GM21526 (cell line): ENCODE results near the gene RBM48.
"Not testable (repeated sequence)": the region's sequence is repeated elsewhere in the genome, so short reads cannot be mapped to it uniquely, and the experiment has no call there.

Experiments used
- ATAC-seq: cut with Tn5 transposase; IDR thresholded peaks from one replicate; pipeline ENCODE4 v1.9.1; 2021; ENCODE audit warnings: moderate library complexity; ENCODE audit not compliant: unreplicated experiment, low FRiP score

RBM48 gene

GRCh38 chr7:92528188-92528957, at the start of gene RBM48, which contains the start of gene PEX1:
Gene RBM48 (plus strand): TSS chr7:92528795. CDS start chr7:92528814, 19 bp downstream.
Gene PEX1 (minus strand): TSS chr7:92528520. CDS start chr7:92528435, 85 bp downstream.
- ATAC-seq, result peak; percentile 93

- not testable (repeated sequence) for ATAC-seq
Observed at GRCh38 chr7:92479146-92479545, 49.4 kb upstream of the RBM48 start.

- not testable (repeated sequence) for ATAC-seq
Observed at GRCh38 chr7:92483624-92484023, 45.0 kb upstream of the RBM48 start.

DNA sequence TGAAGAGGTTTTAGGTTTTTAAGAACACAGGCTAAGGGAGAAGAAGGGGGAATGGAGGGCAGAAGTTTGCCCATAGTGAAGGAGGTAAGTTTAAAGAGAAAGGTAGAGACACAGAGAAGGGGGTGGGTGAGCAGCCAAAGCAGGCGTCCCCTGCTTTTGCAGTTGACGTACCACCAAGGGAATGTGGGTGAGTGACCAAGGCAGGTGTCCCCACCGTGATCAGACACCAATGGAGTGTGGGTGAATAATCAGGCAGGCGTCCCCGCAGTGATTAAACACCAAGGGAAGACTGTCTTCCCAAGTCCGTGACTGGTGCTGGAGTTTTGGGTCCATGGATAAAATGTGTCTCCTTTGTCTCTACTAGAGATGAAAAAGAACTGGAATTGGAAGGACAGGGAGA, 44.4 kb upstream of the RBM48 start:
- ATAC-seq, result not testable (repeated sequence)

- no peak for ATAC-seq
Observed at GRCh38 chr7:92485267-92485892, 43.2 kb upstream of the RBM48 start.

DNA sequence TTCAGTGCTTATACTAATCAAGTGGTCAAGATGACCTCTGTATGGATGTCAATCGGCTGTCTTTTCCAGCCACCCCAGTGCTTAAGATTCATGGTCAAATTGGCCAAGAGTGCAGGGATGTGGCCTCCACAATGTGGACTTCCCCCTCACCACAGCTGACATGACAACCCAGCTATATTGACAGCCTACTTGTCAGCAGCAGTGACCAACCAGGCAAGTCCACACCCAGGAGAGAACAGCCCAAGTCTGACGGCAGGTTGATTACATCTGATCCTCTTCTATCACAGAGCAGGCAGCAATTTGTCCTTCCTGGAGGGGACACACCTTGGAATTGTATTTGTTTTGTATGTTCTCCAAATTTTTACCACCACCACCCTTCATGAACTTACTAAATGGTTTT, 42.6 kb upstream of the RBM48 start:
- ATAC-seq, result no peak

GRCh38 chr7:92487804-92488203, 40.8 kb upstream of the RBM48 start:
- ATAC-seq, result no peak

DNA sequence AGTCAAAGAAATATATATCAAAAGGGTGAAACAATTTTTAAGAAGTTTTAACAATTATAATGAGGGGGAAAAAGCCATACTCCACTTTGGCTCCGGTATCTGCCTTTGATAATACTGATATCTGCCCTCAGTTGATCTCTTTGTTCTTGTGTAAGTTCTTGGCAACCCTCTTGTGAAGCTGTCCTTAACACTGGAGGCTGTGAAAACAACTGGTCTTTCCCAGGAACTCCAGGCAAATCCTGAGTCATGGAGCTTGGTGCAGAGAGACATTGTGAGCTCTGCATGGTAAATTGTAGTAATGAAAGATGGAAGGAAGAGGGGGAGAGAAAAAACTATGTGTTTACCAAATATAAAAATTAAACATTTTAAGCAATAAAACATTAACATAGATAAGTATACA, 39.0 kb upstream of the RBM48 start:
- no peak for ATAC-seq

- no peak for ATAC-seq
Observed at GRCh38 chr7:92496876-92497275, 31.7 kb upstream of the RBM48 start.

GRCh38 chr7:92498557-92498956, 30.0 kb upstream of the RBM48 start:
- no peak for ATAC-seq

GRCh38 chr7:92503767-92504166, 24.8 kb upstream of the RBM48 start:
- ATAC-seq, result no peak

DNA sequence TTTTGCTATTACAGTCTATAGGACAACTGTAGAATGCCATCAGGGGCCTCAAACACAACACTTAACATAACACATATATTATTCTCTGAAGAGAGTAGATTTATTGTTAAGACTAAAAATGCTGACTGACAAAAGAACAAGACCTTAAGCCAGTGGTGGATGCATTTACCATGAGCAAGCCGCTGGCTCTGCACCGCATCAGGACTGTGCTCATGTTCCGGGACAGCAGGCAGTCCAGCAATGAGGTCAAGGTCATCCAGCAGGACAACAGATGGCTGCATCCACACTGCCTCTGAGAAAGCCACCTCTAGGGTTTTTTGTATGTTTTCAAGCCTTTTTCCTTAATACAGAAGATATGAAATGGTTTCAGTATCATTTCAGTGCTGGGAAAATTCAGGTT, 24.0 kb upstream of the RBM48 start:
- no peak for ATAC-seq

DNA sequence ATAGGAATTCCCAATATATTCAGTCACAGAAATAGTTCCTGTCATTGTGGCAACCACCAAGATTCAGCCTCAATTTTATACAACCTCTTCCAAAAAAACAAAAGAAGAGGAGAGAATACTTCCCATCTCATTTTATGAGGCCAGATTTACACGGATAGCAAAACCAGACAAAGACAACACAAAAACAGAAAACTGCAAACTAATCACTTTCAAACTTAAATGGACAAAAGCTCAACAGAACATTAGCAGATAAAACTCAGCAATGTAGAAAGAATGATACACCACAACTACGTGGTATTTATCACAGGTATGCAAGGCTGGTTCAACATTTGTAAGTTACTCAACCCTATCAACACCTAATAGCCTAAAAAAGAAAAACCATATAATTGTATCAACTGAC, 22.2 kb upstream of the RBM48 start:
- ATAC-seq, result no peak

GRCh38 chr7:92508946-92509345, 19.6 kb upstream of the RBM48 start:
- no peak for ATAC-seq

- ATAC-seq, result no peak
Observed at GRCh38 chr7:92513167-92513902, 15.3 kb upstream of the RBM48 start.

DNA sequence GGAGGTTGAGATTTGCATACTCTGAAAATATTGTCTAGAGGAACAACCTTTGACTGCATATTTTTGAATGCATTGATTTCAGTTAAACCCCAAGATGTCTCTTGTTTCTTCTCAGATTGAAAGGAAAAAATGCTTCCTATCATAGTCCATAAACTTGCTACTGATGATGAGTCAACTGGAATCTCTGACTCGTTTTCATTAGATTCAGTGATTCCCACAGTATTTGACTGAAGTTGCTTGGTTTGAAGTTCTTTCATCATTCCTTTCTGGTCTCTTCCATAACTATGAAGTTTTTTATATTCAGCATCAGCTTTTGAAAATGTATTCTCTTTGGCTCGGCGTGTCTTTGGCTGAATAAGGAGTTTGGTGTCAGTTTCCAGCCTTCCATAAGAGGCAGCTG, 11.0 kb upstream of the RBM48 start:
- no peak for ATAC-seq

DNA sequence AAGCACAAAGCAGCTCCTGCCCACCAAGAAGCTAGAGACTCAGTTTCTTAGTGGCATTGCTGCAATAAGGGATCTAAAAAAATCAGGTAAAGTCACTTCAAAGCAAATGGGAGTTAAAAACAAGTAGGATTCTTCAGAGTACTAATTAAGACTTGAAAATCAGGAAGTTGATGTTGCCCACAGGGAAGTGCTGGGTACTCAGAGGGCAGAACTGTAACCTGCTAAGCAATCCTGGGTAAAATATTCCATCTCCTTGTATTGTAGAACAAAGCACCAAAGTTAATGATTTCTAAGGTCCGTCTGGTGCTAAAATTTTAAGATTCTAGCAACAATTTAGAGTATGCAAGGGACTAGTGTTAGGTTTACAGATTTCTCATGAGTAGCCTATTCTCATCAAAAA, 8.6 kb upstream of the RBM48 start:
- ATAC-seq, result no peak

- ATAC-seq, result no peak
Observed at GRCh38 chr7:92523110-92523509, 5.5 kb upstream of the RBM48 start.

GRCh38 chr7:92527300-92528187, 1.1 kb upstream of the RBM48 start:
- ATAC-seq, result peak; percentile 34

DNA sequence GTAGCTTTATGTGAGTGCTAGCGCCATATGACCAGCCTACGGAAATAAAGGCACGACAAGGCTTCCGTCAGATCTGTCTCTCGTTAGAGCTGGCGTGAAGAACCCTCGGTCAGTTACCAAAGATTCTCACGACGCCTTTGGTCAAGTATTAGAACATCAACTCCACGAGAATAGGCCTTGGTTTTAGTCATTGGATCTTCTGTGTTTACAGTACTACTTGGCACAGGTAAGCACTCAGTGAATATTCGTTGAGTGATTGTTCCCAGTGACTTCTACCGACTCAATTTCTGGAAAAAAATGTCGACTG, 316 bp downstream of the RBM48 start:
- ATAC-seq, result no peak

DNA sequence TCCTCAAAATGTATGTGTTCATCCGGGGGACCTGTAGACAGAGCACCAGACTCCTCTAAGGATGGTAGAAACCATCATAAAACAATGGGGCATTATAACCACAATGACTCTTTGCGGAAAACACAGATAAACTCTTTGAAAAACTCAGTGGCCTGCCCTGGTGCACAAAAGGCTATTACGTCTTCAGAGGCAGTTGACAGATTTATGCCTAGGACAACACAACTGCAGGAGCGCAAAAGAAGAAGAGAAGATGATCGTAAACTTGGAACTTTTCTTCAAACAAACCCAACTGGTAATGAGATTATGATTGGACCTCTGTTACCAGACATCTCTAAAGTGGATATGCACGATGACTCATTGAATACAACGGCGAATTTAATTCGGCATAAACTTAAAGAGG, 6.0 kb downstream of the RBM48 start:
- no peak for ATAC-seq
